Adrenal gland (tissue), 5 donors: ENCODE data around the gene RPS26.
"Not testable (repeated sequence)": the region's sequence is repeated elsewhere in the genome, so short reads cannot be mapped to it uniquely, and the experiment has no call there.

ENCODE experiments used
- POLR2A ChIP-seq, 2 donors: fragments of 450-650 bp; IDR thresholded peaks; one replicate each; pipeline ENCODE4 v1.6.1; 2017; ENCODE audit warnings: antibody characterized with exemption in 2 of 2, mild to moderate bottlenecking in 2 of 2, moderate library complexity in 1 of 2
- TF ChIP-seq, protein P1 (sequence below), 6 experiments: fragments of 450-650 bp in 4 of 6; fragments of 200-600 bp in 2 of 6; sonication (generic) in 1 of 6; IDR thresholded peaks; 1 replicate in 5 of 6; 2 replicates in 1 of 6; pipeline versions ENCODE4 v1.5.1 to v1.8.0; 2016 to 2021; ENCODE audit warnings: antibody characterized with exemption in 6 of 6, mild to moderate bottlenecking in 2 of 6, moderate library complexity in 1 of 6
- donor health status: DM: no; HTN: no; CAD: no.

DNA sequence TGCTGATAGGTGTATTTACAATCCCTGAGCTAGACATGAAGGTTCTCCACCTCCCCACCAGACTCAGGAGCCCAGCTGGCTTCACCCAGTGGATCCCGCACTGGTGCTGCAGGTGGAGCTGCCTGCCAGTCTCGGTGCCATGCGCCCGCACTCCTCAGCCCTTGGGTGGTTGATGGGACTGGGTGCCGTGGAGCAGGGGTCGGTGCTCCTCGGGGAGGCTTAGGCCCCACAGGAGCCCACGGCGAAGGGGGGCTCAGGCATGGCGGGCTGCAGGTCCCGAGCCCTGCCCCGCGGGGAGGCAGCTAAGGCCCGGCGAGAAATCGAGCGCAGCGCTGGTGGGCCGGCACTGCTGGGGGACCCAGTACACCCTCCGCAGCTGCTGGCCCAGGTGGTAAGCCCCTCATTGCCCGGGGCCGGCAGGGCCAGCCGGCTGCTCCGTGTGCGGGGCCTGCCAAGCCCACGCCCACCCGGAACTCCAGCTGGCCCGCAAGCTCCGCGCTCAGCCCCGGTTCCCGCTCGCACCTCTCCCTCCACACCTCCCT lies 41.6 kb upstream of the RPS26 start:
- TF ChIP-seq, protein P1, sequence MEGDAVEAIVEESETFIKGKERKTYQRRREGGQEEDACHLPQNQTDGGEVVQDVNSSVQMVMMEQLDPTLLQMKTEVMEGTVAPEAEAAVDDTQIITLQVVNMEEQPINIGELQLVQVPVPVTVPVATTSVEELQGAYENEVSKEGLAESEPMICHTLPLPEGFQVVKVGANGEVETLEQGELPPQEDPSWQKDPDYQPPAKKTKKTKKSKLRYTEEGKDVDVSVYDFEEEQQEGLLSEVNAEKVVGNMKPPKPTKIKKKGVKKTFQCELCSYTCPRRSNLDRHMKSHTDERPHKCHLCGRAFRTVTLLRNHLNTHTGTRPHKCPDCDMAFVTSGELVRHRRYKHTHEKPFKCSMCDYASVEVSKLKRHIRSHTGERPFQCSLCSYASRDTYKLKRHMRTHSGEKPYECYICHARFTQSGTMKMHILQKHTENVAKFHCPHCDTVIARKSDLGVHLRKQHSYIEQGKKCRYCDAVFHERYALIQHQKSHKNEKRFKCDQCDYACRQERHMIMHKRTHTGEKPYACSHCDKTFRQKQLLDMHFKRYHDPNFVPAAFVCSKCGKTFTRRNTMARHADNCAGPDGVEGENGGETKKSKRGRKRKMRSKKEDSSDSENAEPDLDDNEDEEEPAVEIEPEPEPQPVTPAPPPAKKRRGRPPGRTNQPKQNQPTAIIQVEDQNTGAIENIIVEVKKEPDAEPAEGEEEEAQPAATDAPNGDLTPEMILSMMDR (IDR thresholded peaks at IDR 0.05), result not testable (repeated sequence)
- TF ChIP-seq POLR2A (IDR thresholded peaks at IDR 0.05), result not testable (repeated sequence)
